ENCODE measurements around the gene MCM7.
A peak's percentile ranks its signal among the peaks of the same experiment; 100 is the strongest.
"Not testable (repeated sequence)": the region's sequence is repeated elsewhere in the genome, so short reads cannot be mapped to it uniquely, and the experiment has no call there.

The MCM7 gene

GRCh38 chr7:100101016-100101862 lies at the start of gene MCM7, which contains the start of gene AP4M1:
TSS of gene MCM7 (minus strand) at chr7:100101397. CDS start at chr7:100101294, 103 bp downstream.
TSS of gene AP4M1 (plus strand) at chr7:100101643. CDS start at chr7:100101715, 72 bp downstream.
- DNase-seq (ENCODE audit: low spot score): peak; percentile 100

- peak; percentile 100 for DNase-seq (ENCODE audit: low spot score)
These were observed 47.5 kb upstream of the MCM7 start, which contains the start of gene LAMTOR4 for GRCh38 chr7:100148559-100149328. TSS of gene LAMTOR4 (plus strand) at chr7:100148918. CDS start at chr7:100148973, 55 bp downstream.

- no peak for DNase-seq (ENCODE audit: low spot score)
These were observed 47.0 kb upstream of the MCM7 start for GRCh38 chr7:100148225-100148558.

GRCh38 chr7:100147278-100147677 lies 46.1 kb upstream of the MCM7 start:
- no peak for DNase-seq (ENCODE audit: low spot score)

- not testable (repeated sequence) for DNase-seq (ENCODE audit: low spot score)
These were observed 45.2 kb upstream of the MCM7 start for GRCh38 chr7:100146350-100146749.

GRCh38 chr7:100142461-100142860 lies 41.3 kb upstream of the MCM7 start:
- DNase-seq (ENCODE audit: low spot score): no peak

- no peak for DNase-seq (ENCODE audit: low spot score)
These were observed 40.4 kb upstream of the MCM7 start for GRCh38 chr7:100141555-100141949.

- DNase-seq (ENCODE audit: low spot score): no peak
These were observed 36.9 kb upstream of the MCM7 start for GRCh38 chr7:100137851-100138760.

- peak; percentile 62 for DNase-seq (ENCODE audit: low spot score)
These were observed 31.5 kb upstream of the MCM7 start for GRCh38 chr7:100132697-100133151.

- DNase-seq (ENCODE audit: low spot score): no peak
These were observed 30.9 kb upstream of the MCM7 start for GRCh38 chr7:100132126-100132525.

- peak; percentile 70 for DNase-seq (ENCODE audit: low spot score)
These were observed 29.6 kb upstream of the MCM7 start for GRCh38 chr7:100130608-100131453.

- DNase-seq (ENCODE audit: low spot score): peak; percentile 33
These were observed 29.0 kb upstream of the MCM7 start for GRCh38 chr7:100130220-100130607.

- no peak for DNase-seq (ENCODE audit: low spot score)
These were observed 27.4 kb upstream of the MCM7 start for GRCh38 chr7:100128637-100128963.

- no peak for DNase-seq (ENCODE audit: low spot score)
These were observed 26.9 kb upstream of the MCM7 start for GRCh38 chr7:100127866-100128636.

- peak; percentile 95 for DNase-seq (ENCODE audit: low spot score)
These were observed 26.0 kb upstream of the MCM7 start, which contains the start of gene MBLAC1 for GRCh38 chr7:100126931-100127865. TSS of gene MBLAC1 (plus strand) at chr7:100126967. CDS start at chr7:100127396, 429 bp downstream.

- no peak for DNase-seq (ENCODE audit: low spot score)
These were observed 25.2 kb upstream of the MCM7 start for GRCh38 chr7:100126239-100126930.

GRCh38 chr7:100124301-100125230 lies 23.4 kb upstream of the MCM7 start:
- no peak for DNase-seq (ENCODE audit: low spot score)
